ENCODE results near the gene RANBP3.

RANBP3 gene

GRCh38 chr19:5993201-5993600 lies 15.3 kb upstream of the RANBP3 start:
- DNase-seq (ENCODE audit: low read depth), result no peak
- H3K4me3 ChIP-seq (ENCODE audit: control insufficient read depth, low read depth, low read length), result no peak overlapping the region
- no peak for TF ChIP-seq CTCF (conservative IDR thresholded peaks at IDR 0.05; ENCODE audit: control insufficient read depth, insufficient read depth, low read depth, low read length)

GRCh38 chr19:5992756-5993155 lies 14.8 kb upstream of the RANBP3 start:
- no peak for DNase-seq (ENCODE audit: low read depth)
- H3K4me3 ChIP-seq (ENCODE audit: control insufficient read depth, low read depth, low read length), result no peak overlapping the region
- no peak for TF ChIP-seq CTCF (conservative IDR thresholded peaks at IDR 0.05; ENCODE audit: control insufficient read depth, insufficient read depth, low read depth, low read length)

- no peak overlapping the region for H3K4me3 ChIP-seq (ENCODE audit: control insufficient read depth, low read depth, low read length)
Measured at GRCh38 chr19:5991244-5991838, 13.4 kb upstream of the RANBP3 start.

GRCh38 chr19:5990289-5990797 lies 12.4 kb upstream of the RANBP3 start:
- peak overlapping the region; percentile 35 for H3K4me3 ChIP-seq (ENCODE audit: control insufficient read depth, low read depth, low read length)

More at GRCh38 chr19:5991244-5991838, 13.4 kb upstream of the RANBP3 start:
- no peak for DNase-seq (ENCODE audit: low read depth)
- TF ChIP-seq CTCF (conservative IDR thresholded peaks at IDR 0.05; ENCODE audit: control insufficient read depth, insufficient read depth, low read depth, low read length), result no peak

GRCh38 chr19:5989388-5990074 lies 11.6 kb upstream of the RANBP3 start:
- DNase-seq (ENCODE audit: low read depth), result no peak
- H3K4me3 ChIP-seq (ENCODE audit: control insufficient read depth, low read depth, low read length), result no peak overlapping the region
- no peak for TF ChIP-seq CTCF (conservative IDR thresholded peaks at IDR 0.05; ENCODE audit: control insufficient read depth, insufficient read depth, low read depth, low read length)

More at GRCh38 chr19:5990289-5990797, 12.4 kb upstream of the RANBP3 start:
- TF ChIP-seq CTCF (conservative IDR thresholded peaks at IDR 0.05; ENCODE audit: control insufficient read depth, insufficient read depth, low read depth, low read length), result no peak
- peak; percentile 38 for DNase-seq (ENCODE audit: low read depth)

GRCh38 chr19:5988517-5989387 lies 10.8 kb upstream of the RANBP3 start:
- no peak for TF ChIP-seq CTCF (conservative IDR thresholded peaks at IDR 0.05; ENCODE audit: control insufficient read depth, insufficient read depth, low read depth, low read length)
- no peak overlapping the region for H3K4me3 ChIP-seq (ENCODE audit: control insufficient read depth, low read depth, low read length)
- no peak for DNase-seq (ENCODE audit: low read depth)
